ENCODE data around the gene FNDC3B. TPM values are rescaled to one million over a fixed set of nuclear protein-coding genes. Genes with fewer than 3 reads are reported as not detected.

Gene FNDC3B
- total and polyA plus RNA-seq, 9 of the 15 experiments (the other 6 are each of a cell fraction or from before 2014, with no cell fraction given): 7.0 to 35.8 (median 16.2) TPM

GRCh38 chr3:172129850-172130716, 90.7 kb downstream of the FNDC3B start (continued):
- TF ChIP-seq ZSCAN29 (IDR thresholded peaks at IDR 0.05) (no peak), CREM (IDR thresholded peaks at IDR 0.05; ENCODE audit: low read depth) (peak; percentile 78), POLR2B (IDR thresholded peaks at IDR 0.05; ENCODE audit: low read depth, partially characterized antibody) (no peak), HMBOX1 (IDR thresholded peaks at IDR 0.05) (peak; percentile 88), ZNF253 (CRISPR knock-in tag; conservative IDR thresholded peaks at IDR 0.05) (no peak), NCOR1 (IDR thresholded peaks at IDR 0.05) (peak; percentile 69), ZNF436 (CRISPR knock-in tag; IDR thresholded peaks at IDR 0.05) (no peak), NBN (IDR thresholded peaks at IDR 0.05; ENCODE audit: low read depth) (peak; percentile 48; the same call in 1 of the 2 replicates), TRIM24 (IDR thresholded peaks at IDR 0.05) (peak; percentile 89 to 92), ADNP (tag; IDR thresholded peaks at IDR 0.05) (0 out of 2 replicates have a peak, but pooled peaks have one; percentile 20), ATF6 (CRISPR knock-in tag; IDR thresholded peaks at IDR 0.05) (no peak), HIVEP1 (CRISPR knock-in tag; IDR thresholded peaks at IDR 0.05) (no peak), E2F4 (CRISPR knock-in tag; IDR thresholded peaks at IDR 0.05; ENCODE audit: low read depth) (0 out of 2 replicates have a peak, but pooled peaks have one; percentile 49), SMARCE1 (IDR thresholded peaks at IDR 0.05) (peak; percentile 93), PRPF4 (IDR thresholded peaks at IDR 0.05; ENCODE audit: insufficient read depth, low read depth, low read length, poor library complexity, severe bottlenecking) (no peak), AFF1 (IDR thresholded peaks at IDR 0.05; ENCODE audit: low read depth in 1 of 2, partially characterized antibody in 2 of 2) (peak; percentile 23 to 48), CHAMP1 (IDR thresholded peaks at IDR 0.05) (peak; percentile 27; the same call in 1 of the 2 replicates)
